ENCODE measurements around the gene SMARCE1.

DNA sequence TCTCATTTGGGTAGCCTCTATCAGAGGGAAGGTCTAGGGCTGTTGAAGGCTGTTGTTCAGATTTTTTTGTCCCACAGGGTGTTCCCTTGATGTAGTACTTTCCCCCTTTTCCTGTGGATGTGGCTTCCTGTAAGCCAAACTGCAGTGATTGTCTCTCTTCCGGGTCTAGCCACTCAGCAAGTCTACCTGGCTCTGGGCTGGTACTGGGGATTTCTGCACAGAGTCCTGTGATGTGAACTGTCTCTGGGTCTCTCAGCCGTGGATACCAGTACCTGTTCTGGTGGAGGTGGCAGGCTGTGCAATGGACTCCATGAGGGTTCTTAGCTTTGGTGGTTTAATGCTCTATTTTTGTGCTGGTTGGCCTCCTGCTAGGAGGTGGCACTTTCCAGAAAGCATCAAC lies 59.1 kb downstream of the SMARCE1 start:
- TF ChIP-seq ZBTB17 (tag by site-specific recombination; IDR thresholded peaks at IDR 0.05) = no peak
- TF ChIP-seq ZNF24 (tag by site-specific recombination; IDR thresholded peaks at IDR 0.05) = no peak
- TF ChIP-seq YY1 (tag by site-specific recombination; IDR thresholded peaks at IDR 0.05) = no peak
- TF ChIP-seq, protein P1, sequence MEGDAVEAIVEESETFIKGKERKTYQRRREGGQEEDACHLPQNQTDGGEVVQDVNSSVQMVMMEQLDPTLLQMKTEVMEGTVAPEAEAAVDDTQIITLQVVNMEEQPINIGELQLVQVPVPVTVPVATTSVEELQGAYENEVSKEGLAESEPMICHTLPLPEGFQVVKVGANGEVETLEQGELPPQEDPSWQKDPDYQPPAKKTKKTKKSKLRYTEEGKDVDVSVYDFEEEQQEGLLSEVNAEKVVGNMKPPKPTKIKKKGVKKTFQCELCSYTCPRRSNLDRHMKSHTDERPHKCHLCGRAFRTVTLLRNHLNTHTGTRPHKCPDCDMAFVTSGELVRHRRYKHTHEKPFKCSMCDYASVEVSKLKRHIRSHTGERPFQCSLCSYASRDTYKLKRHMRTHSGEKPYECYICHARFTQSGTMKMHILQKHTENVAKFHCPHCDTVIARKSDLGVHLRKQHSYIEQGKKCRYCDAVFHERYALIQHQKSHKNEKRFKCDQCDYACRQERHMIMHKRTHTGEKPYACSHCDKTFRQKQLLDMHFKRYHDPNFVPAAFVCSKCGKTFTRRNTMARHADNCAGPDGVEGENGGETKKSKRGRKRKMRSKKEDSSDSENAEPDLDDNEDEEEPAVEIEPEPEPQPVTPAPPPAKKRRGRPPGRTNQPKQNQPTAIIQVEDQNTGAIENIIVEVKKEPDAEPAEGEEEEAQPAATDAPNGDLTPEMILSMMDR (tag by site-specific recombination; IDR thresholded peaks at IDR 0.05) = no peak
- TF ChIP-seq, protein P2, sequence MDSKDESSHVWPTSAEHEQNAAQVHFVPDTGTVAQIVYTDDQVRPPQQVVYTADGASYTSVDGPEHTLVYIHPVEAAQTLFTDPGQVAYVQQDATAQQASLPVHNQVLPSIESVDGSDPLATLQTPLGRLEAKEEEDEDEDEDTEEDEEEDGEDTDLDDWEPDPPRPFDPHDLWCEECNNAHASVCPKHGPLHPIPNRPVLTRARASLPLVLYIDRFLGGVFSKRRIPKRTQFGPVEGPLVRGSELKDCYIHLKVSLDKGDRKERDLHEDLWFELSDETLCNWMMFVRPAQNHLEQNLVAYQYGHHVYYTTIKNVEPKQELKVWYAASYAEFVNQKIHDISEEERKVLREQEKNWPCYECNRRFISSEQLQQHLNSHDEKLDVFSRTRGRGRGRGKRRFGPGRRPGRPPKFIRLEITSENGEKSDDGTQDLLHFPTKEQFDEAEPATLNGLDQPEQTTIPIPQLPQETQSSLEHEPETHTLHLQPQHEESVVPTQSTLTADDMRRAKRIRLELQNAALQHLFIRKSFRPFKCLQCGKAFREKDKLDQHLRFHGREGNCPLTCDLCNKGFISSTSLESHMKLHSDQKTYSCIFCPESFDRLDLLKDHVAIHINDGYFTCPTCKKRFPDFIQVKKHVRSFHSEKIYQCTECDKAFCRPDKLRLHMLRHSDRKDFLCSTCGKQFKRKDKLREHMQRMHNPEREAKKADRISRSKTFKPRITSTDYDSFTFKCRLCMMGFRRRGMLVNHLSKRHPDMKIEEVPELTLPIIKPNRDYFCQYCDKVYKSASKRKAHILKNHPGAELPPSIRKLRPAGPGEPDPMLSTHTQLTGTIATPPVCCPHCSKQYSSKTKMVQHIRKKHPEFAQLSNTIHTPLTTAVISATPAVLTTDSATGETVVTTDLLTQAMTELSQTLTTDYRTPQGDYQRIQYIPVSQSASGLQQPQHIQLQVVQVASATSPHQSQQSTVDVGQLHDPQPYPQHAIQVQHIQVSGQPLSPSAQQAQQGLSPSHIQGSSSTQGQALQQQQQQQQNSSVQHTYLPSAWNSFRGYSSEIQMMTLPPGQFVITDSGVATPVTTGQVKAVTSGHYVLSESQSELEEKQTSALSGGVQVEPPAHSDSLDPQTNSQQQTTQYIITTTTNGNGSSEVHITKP (tag by site-specific recombination; IDR thresholded peaks at IDR 0.05) = no peak
- no peak for TF ChIP-seq ZNF211 (tag by site-specific recombination; IDR thresholded peaks at IDR 0.05; ENCODE audit: low read depth)
